ENCODE data around the gene PROX2.

PROX2 gene

DNA sequence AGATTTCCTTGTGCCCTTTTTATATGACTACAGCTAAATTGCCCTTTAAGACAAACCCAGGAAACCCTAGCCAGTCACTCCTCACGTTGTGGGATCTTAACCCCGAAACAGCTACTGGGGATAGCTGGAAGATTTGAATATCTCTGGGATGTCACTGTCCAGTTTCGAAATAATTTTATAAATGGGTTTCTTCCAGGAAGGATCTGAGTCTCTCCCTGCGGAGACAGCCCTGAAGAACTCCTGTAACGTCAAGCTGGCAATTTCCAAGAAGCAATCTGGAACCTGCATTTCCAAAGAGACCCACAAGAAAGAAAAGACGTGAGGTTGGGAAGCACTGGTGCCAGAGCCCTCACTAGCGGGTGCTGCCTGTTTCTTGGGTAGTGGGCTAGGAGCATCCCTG, 20.9 kb downstream of the PROX2 start:
- Histone ChIP-seq H3F3A (ENCODE audit: insufficient read depth, low read length) (no peaks in the 10 kb centered on the region), H3K4me3 (ENCODE audit: low read depth, low read length, poor library complexity, severe bottlenecking) (no peak overlapping the region), H2AFZ (ENCODE audit: low read length) (no peak overlapping the region), H3K4me2 (ENCODE audit: low read length) (no peak overlapping the region), H3K4me1 (ENCODE audit: insufficient read depth, low read length, severe bottlenecking) (no peaks in the 10 kb centered on the region), H3K9me3 (ENCODE audit: low read length) (no peaks in the 10 kb centered on the region), H3K9ac (ENCODE audit: low read length) (no peak overlapping the region), H4K20me1 (ENCODE audit: insufficient read depth, low read length) (no peaks in the 10 kb centered on the region), H3K27ac (ENCODE audit: low read depth, low read length, poor library complexity, severe bottlenecking) (no peak overlapping the region), H3K36me3 (ENCODE audit: insufficient read depth, low read length) (no peaks in the 10 kb centered on the region), H3K79me2 (ENCODE audit: insufficient read depth, low read length) (no peaks in the 10 kb centered on the region), H3K9me2 (ENCODE audit: low read depth, low read length) (no peaks in the 10 kb centered on the region), H3K27me3 (ENCODE audit: insufficient read depth, low read length) (no peaks in the 10 kb centered on the region)
- TF ChIP-seq CTCF (IDR thresholded peaks at IDR 0.05; ENCODE audit: low read length): no peak
- TF ChIP-seq EZH2 (IDR thresholded peaks at IDR 0.05; ENCODE audit: borderline replicate concordance, low read length): no peak

DNA sequence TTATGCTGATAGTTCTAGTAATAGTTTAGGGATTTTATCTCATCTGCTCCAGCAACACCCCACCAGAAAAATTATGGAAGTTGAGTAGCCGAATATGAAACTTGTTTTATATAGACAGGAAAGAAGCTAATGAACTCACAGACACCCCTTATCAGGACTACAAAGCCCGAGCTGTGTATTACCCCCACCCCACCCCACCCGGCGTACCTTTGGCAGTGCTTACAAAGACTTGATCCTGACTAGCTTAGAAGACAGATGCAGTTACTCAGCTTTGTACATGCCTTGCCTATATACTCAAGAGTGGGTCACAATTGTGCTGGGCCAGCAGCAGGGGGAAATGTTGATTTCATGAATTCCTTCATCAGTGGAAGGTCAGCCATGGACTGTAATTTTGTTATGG, 22.4 kb downstream of the PROX2 start:
- H3K36me3 ChIP-seq (ENCODE audit: insufficient read depth, low read length): no peaks in the 10 kb centered on the region
- no peaks in the 10 kb centered on the region for H4K20me1 ChIP-seq (ENCODE audit: insufficient read depth, low read length)
- H3K27ac ChIP-seq (ENCODE audit: low read depth, low read length, poor library complexity, severe bottlenecking): no peak overlapping the region
- no peaks in the 10 kb centered on the region for H3K79me2 ChIP-seq (ENCODE audit: insufficient read depth, low read length)
- no peaks in the 10 kb centered on the region for H3K4me1 ChIP-seq (ENCODE audit: insufficient read depth, low read length, severe bottlenecking)
- no peak overlapping the region for H2AFZ ChIP-seq (ENCODE audit: low read length)
- H3K4me2 ChIP-seq (ENCODE audit: low read length): no peak overlapping the region
- TF ChIP-seq CTCF (IDR thresholded peaks at IDR 0.05; ENCODE audit: low read length) (no peak), EZH2 (IDR thresholded peaks at IDR 0.05; ENCODE audit: borderline replicate concordance, low read length) (no peak)
- H3K27me3 ChIP-seq (ENCODE audit: insufficient read depth, low read length): no peaks in the 10 kb centered on the region
- H3K9ac ChIP-seq (ENCODE audit: low read length): no peak overlapping the region
- no peaks in the 10 kb centered on the region for H3K9me3 ChIP-seq (ENCODE audit: low read length)
- no peak overlapping the region for H3K4me3 ChIP-seq (ENCODE audit: low read depth, low read length, poor library complexity, severe bottlenecking)
- no peaks in the 10 kb centered on the region for H3K9me2 ChIP-seq (ENCODE audit: low read depth, low read length)
- no peaks in the 10 kb centered on the region for H3F3A ChIP-seq (ENCODE audit: insufficient read depth, low read length)

- no peaks in the 10 kb centered on the region for H3K36me3 ChIP-seq (ENCODE audit: insufficient read depth, low read length)
- H3K27ac ChIP-seq (ENCODE audit: low read depth, low read length, poor library complexity, severe bottlenecking): no peak overlapping the region
- no peaks in the 10 kb centered on the region for H3K9me2 ChIP-seq (ENCODE audit: low read depth, low read length)
- H3F3A ChIP-seq (ENCODE audit: insufficient read depth, low read length): no peaks in the 10 kb centered on the region
- no peak overlapping the region for H2AFZ ChIP-seq (ENCODE audit: low read length)
- no peaks in the 10 kb centered on the region for H4K20me1 ChIP-seq (ENCODE audit: insufficient read depth, low read length)
- no peak overlapping the region for H3K9ac ChIP-seq (ENCODE audit: low read length)
- H3K79me2 ChIP-seq (ENCODE audit: insufficient read depth, low read length): no peaks in the 10 kb centered on the region
- H3K27me3 ChIP-seq (ENCODE audit: insufficient read depth, low read length): no peaks in the 10 kb centered on the region
- no peaks in the 10 kb centered on the region for H3K4me1 ChIP-seq (ENCODE audit: insufficient read depth, low read length, severe bottlenecking)
- H3K9me3 ChIP-seq (ENCODE audit: low read length): no peaks in the 10 kb centered on the region
- TF ChIP-seq EZH2 (IDR thresholded peaks at IDR 0.05; ENCODE audit: borderline replicate concordance, low read length) (no peak), CTCF (IDR thresholded peaks at IDR 0.05; ENCODE audit: low read length) (no peak)
- no peak overlapping the region for H3K4me3 ChIP-seq (ENCODE audit: low read depth, low read length, poor library complexity, severe bottlenecking)
- no peak overlapping the region for H3K4me2 ChIP-seq (ENCODE audit: low read length)
Measured at GRCh38 chr14:74852922-74853530, 22.9 kb downstream of the PROX2 start.

Measured in OCI-LY1 (cell line).